ENCODE data around the gene PLA2G10. TPM values are rescaled to one million over a fixed set of nuclear protein-coding genes. Genes with fewer than 3 reads are reported as not detected.
"Not testable (repeated sequence)": the region's sequence is repeated elsewhere in the genome, so short reads cannot be mapped to it uniquely, and the experiment has no call there.

Gene PLA2G10
- total and polyA plus RNA-seq, 5 donors from 2014 or later = not detected

DNA sequence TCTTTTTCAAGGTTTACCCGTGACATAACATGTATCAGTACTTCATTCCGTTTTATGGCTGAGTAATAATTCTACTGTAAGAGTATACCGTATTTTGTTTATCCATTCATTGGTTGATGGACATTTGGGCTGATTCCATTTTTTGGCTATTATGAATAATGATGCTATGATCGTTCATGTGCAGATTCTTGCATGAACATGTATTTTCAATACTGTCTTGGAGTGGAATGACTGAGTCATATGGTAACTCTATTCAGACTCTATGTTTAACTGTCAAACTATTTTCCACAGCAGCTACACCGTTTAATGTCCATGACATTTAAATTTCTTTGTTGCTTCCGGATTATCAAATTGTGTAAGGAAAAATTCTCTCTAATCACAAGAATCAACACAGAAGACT, 43.5 kb downstream of the PLA2G10 start:
- H3K9me3 Mint-ChIP-seq = no peaks in the 10 kb centered on the region
- no peaks in the 10 kb centered on the region for H3K4me1 ChIP-seq (ENCODE audit: control insufficient read depth, insufficient read depth, low read length, poor library complexity, severe bottlenecking)
- peaks cover 16% of the 10 kb centered on the region for H3K36me3 Mint-ChIP-seq
- peak overlapping the region in 2 of 3 donors; percentile 48 to 59 for H3K27ac Mint-ChIP-seq
- H3K4me3 ChIP-seq (ENCODE audit: low read depth, low read length) = no peak overlapping the region
- no peak for DNase-seq
- H3K9me3 ChIP-seq (ENCODE audit: control insufficient read depth in 2 of 2, low read length in 2 of 2) = no peaks in the 10 kb centered on the region
- no peak overlapping the region for H3K27ac ChIP-seq (ENCODE audit: insufficient read depth, low read length, poor library complexity, severe bottlenecking)
- H3K27me3 Mint-ChIP-seq = no peaks in the 10 kb centered on the region
- H3K36me3 ChIP-seq (ENCODE audit: control insufficient read depth, insufficient read depth, low read length) = peaks cover 79% of the 10 kb centered on the region
- no peak for ATAC-seq (ENCODE audit: low read depth in 2 of 2)
- H3K4me3 Mint-ChIP-seq = no peak overlapping the region
- no peaks in the 10 kb centered on the region for H3K27me3 ChIP-seq (ENCODE audit: control insufficient read depth, insufficient read depth, low read length)
- H3K4me1 Mint-ChIP-seq = peaks cover 0 to 9% (median 4%) of the 10 kb centered on the region in 4 donors

DNA sequence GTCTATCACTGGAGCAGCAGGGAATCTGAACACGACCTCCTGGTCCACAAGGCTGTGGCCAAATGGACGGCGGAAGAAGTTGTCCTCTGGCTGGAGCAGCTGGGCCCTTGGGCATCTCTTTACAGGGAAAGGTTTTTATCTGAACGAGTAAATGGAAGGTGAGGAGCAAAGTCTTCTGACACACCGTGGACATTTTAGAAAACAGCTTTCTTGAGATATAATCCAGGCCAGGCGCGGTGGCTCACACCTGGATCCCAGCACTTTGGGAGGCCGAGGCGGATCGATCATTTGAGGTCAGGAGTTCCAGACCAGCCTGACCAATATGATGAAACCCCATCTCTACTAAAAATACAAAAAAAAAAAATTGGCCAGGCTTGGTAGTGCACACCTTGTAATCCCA, 44.3 kb downstream of the PLA2G10 start:
- Mint-ChIP-seq H3K36me3 (peaks cover 14% of the 10 kb centered on the region), H3K9me3 (no peaks in the 10 kb centered on the region), H3K27me3 (no peaks in the 10 kb centered on the region), H3K4me1 (peaks cover 0 to 11% (median 7%) of the 10 kb centered on the region in 4 donors), H3K27ac (peak overlapping the region; percentile 17 to 48 (median 20)), H3K4me3 (no peak overlapping the region)
- Histone ChIP-seq H3K4me3 (ENCODE audit: low read depth, low read length) (no peak overlapping the region), H3K4me1 (ENCODE audit: control insufficient read depth, insufficient read depth, low read length, poor library complexity, severe bottlenecking) (no peaks in the 10 kb centered on the region), H3K9me3 (ENCODE audit: control insufficient read depth in 2 of 2, low read length in 2 of 2) (no peaks in the 10 kb centered on the region), H3K36me3 (ENCODE audit: control insufficient read depth, insufficient read depth, low read length) (peaks cover 81% of the 10 kb centered on the region), H3K27ac (ENCODE audit: insufficient read depth, low read length, poor library complexity, severe bottlenecking) (no peak overlapping the region), H3K27me3 (ENCODE audit: control insufficient read depth, insufficient read depth, low read length) (no peaks in the 10 kb centered on the region)
- no peak for DNase-seq
- no peak for ATAC-seq (ENCODE audit: low read depth in 2 of 2)

DNA sequence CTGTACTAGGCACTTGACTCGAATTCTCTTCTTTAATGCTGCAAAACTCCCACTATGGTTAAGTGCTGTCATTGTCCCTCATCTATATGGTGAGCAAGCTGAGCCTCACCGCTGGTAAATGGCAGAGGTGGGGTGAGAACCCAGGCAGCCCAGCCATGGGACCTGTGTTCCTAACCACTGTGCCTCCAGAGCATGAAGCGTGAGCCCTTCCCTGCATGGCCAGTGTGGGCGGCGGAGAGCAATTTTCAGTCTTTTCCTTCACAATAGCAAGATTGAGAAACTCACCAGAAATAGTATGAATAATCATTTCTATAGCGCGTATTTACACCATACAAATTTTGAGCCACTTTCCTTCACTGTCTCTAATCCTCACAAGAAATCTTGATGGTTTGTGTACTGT, 52.2 kb downstream of the PLA2G10 start:
- H3K36me3 ChIP-seq (ENCODE audit: control insufficient read depth, insufficient read depth, low read length) = peaks cover 48% of the 10 kb centered on the region
- H3K27me3 ChIP-seq (ENCODE audit: control insufficient read depth, insufficient read depth, low read length) = no peaks in the 10 kb centered on the region
- Mint-ChIP-seq H3K4me3 (no peak overlapping the region), H3K36me3 (peaks cover 16% of the 10 kb centered on the region), H3K4me1 (peaks cover 3 to 47% (median 27%) of the 10 kb centered on the region in 4 donors), H3K27ac (peak overlapping the region in 1 of 3 donors; percentile 20), H3K27me3 (no peaks in the 10 kb centered on the region), H3K9me3 (no peaks in the 10 kb centered on the region)
- no peak for ATAC-seq (ENCODE audit: low read depth in 2 of 2)
- no peak overlapping the region for H3K4me3 ChIP-seq (ENCODE audit: low read depth, low read length)
- no peak overlapping the region for H3K27ac ChIP-seq (ENCODE audit: insufficient read depth, low read length, poor library complexity, severe bottlenecking)
- no peaks in the 10 kb centered on the region for H3K4me1 ChIP-seq (ENCODE audit: control insufficient read depth, insufficient read depth, low read length, poor library complexity, severe bottlenecking)
- no peak for DNase-seq
- no peaks in the 10 kb centered on the region for H3K9me3 ChIP-seq (ENCODE audit: control insufficient read depth in 2 of 2, low read length in 2 of 2)

DNA sequence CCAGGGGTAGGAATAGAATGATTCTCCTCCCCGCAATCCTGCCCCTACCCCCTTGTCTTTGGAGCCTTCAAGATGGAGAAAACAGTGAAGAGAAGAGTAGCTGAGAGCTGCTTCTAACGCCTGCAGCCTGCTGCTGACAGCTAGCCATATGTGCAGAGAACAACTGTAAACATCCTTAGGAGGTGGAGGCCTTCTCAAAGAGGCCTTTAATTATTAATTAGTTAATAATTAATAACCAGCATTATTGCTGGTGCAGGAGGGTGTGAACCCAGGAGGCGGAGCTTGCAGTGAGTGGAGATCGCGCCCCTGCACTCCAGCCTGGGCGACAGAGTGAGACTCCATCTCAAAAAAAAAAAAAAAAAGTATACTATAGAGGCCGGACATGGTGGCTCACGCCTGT, 52.9 kb downstream of the PLA2G10 start:
- H3K9me3 Mint-ChIP-seq = no peaks in the 10 kb centered on the region
- no peaks in the 10 kb centered on the region for H3K9me3 ChIP-seq (ENCODE audit: control insufficient read depth in 2 of 2, low read length in 2 of 2)
- H3K36me3 Mint-ChIP-seq = peaks cover 16% of the 10 kb centered on the region
- ATAC-seq (ENCODE audit: low read depth in 2 of 2) (no peak), DNase-seq (no peak)
- no peaks in the 10 kb centered on the region for H3K4me1 ChIP-seq (ENCODE audit: control insufficient read depth, insufficient read depth, low read length, poor library complexity, severe bottlenecking)
- peak overlapping the region in 1 of 4 donors; percentile 32 for H3K4me3 Mint-ChIP-seq
- peaks cover 5 to 54% (median 31%) of the 10 kb centered on the region in 4 donors for H3K4me1 Mint-ChIP-seq
- H3K27ac Mint-ChIP-seq = no peak overlapping the region
- H3K4me3 ChIP-seq (ENCODE audit: low read depth, low read length) = no peak overlapping the region
- no peaks in the 10 kb centered on the region for H3K27me3 ChIP-seq (ENCODE audit: control insufficient read depth, insufficient read depth, low read length)
- no peaks in the 10 kb centered on the region for H3K27me3 Mint-ChIP-seq
- H3K27ac ChIP-seq (ENCODE audit: insufficient read depth, low read length, poor library complexity, severe bottlenecking) = no peak overlapping the region
- H3K36me3 ChIP-seq (ENCODE audit: control insufficient read depth, insufficient read depth, low read length) = peaks cover 43% of the 10 kb centered on the region

DNA sequence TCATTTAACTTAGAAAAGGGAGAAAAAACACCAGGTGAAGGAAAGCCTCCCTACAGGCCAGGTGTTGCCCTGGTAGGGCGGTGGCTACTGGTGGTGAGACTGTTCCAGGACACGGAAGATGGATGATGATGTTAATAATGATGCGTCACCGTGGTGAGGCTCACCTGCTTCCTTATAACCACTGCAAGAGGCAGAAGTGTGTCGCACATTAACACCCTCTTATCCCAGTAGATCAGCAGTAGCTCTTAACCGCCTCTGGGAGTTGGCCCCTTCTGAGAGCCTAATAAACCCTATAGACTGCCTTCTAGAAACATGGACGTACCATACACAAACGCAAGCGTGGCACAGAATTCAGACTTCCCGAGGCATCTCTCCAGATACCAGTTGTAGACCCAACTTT, 53.6 kb downstream of the PLA2G10 start:
- DNase-seq (no peak), ATAC-seq (ENCODE audit: low read depth in 2 of 2) (no peak)
- H3K9me3 Mint-ChIP-seq = no peaks in the 10 kb centered on the region
- H3K27me3 ChIP-seq (ENCODE audit: control insufficient read depth, insufficient read depth, low read length) = no peaks in the 10 kb centered on the region
- no peak overlapping the region for H3K4me3 Mint-ChIP-seq
- H3K27ac ChIP-seq (ENCODE audit: insufficient read depth, low read length, poor library complexity, severe bottlenecking) = no peak overlapping the region
- no peaks in the 10 kb centered on the region for H3K27me3 Mint-ChIP-seq
- peaks cover 5% of the 10 kb centered on the region for H3K4me1 ChIP-seq (ENCODE audit: control insufficient read depth, insufficient read depth, low read length, poor library complexity, severe bottlenecking)
- no peak overlapping the region for H3K4me3 ChIP-seq (ENCODE audit: low read depth, low read length)
- H3K4me1 Mint-ChIP-seq = peaks cover 8 to 60% (median 36%) of the 10 kb centered on the region in 4 donors
- peaks cover 16% of the 10 kb centered on the region for H3K36me3 Mint-ChIP-seq
- H3K27ac Mint-ChIP-seq = peak overlapping the region in 1 of 3 donors; percentile 20
- H3K9me3 ChIP-seq (ENCODE audit: control insufficient read depth in 2 of 2, low read length in 2 of 2) = no peaks in the 10 kb centered on the region
- H3K36me3 ChIP-seq (ENCODE audit: control insufficient read depth, insufficient read depth, low read length) = peaks cover 37% of the 10 kb centered on the region

DNA sequence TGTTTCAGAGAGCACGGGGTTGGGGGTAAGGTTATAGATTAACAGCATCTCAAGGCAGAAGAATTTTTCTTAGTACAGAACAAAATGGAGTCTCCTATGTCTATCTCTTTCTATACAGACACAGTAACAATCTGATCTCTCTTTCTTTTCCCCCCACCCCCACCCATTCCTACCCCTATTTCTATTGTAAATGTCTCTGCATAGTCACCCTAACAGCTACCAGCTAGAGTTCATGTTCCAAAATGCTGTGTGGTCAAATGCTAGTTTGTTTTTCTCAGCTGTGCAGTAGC, 57.2 kb downstream of the PLA2G10 start:
- peaks cover 21% of the 10 kb centered on the region for H3K36me3 ChIP-seq (ENCODE audit: control insufficient read depth, insufficient read depth, low read length)
- H3K4me1 ChIP-seq (ENCODE audit: control insufficient read depth, insufficient read depth, low read length, poor library complexity, severe bottlenecking) = peaks cover 35% of the 10 kb centered on the region
- not testable (repeated sequence) for H3K27ac Mint-ChIP-seq; H3K4me3 ChIP-seq (ENCODE audit: low read depth, low read length); H3K27me3 Mint-ChIP-seq; H3K9me3 ChIP-seq (ENCODE audit: control insufficient read depth in 2 of 2, low read length in 2 of 2); H3K9me3 Mint-ChIP-seq; H3K27ac ChIP-seq (ENCODE audit: insufficient read depth, low read length, poor library complexity, severe bottlenecking); ATAC-seq (ENCODE audit: low read depth in 2 of 2); DNase-seq; H3K27me3 ChIP-seq (ENCODE audit: control insufficient read depth, insufficient read depth, low read length); H3K36me3 Mint-ChIP-seq
- Mint-ChIP-seq H3K4me3 (peak overlapping the region in 2 of 4 donors; percentile 17 to 96), H3K4me1 (peaks cover 23 to 73% (median 50%) of the 10 kb centered on the region in 4 donors)

DNA sequence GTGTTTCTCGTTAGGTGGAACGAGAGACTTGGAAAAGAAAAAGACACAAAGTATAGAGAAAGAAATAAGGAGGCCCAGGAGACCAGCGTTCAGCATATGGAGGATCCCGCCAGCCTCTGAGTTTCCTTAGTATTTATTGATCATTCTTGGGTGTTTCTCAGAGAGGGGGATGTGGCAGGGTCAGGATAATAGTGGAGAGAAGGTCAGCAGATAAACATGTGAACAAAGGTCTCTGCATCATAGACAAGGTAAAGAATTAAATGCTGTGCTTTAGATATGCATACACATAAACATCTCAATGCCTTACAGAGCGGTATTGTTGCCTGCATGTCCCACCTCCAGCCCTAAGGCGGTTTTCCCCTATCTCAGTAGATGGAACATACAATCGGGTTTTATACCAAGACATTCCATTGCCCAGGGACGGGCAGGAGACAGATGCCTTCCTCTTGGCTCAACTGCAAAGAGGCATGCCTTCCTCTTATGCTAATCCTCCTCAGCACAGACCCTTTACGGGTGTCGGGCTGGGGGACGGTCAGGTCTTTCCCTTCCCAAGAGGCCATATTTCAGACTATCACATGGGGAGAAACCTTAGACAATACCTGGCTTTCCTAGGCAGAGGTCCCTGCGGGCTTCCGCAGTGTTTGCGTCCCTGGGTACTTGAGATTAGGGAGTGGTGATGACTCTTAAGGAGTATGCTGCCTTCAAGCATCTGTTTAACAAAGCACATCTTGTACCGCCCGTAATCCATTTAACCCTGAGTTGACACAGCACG, 57.7 kb downstream of the PLA2G10 start:
- H3K4me1 ChIP-seq (ENCODE audit: control insufficient read depth, insufficient read depth, low read length, poor library complexity, severe bottlenecking) = peaks cover 40% of the 10 kb centered on the region
- Mint-ChIP-seq H3K4me1 (peaks cover 23 to 76% (median 50%) of the 10 kb centered on the region in 4 donors), H3K27ac (peak overlapping the region in 1 of 3 donors; percentile 59), H3K4me3 (peak overlapping the region; percentile 48 to 96 (median 70))
- not testable (repeated sequence) for H3K27me3 Mint-ChIP-seq; ATAC-seq (ENCODE audit: low read depth in 2 of 2); H3K27ac ChIP-seq (ENCODE audit: insufficient read depth, low read length, poor library complexity, severe bottlenecking); H3K9me3 Mint-ChIP-seq; H3K27me3 ChIP-seq (ENCODE audit: control insufficient read depth, insufficient read depth, low read length); H3K4me3 ChIP-seq (ENCODE audit: low read depth, low read length); H3K9me3 ChIP-seq (ENCODE audit: control insufficient read depth in 2 of 2, low read length in 2 of 2); H3K36me3 Mint-ChIP-seq; DNase-seq
- peaks cover 21% of the 10 kb centered on the region for H3K36me3 ChIP-seq (ENCODE audit: control insufficient read depth, insufficient read depth, low read length)
